HG02884 (cell line): Measurements from ENCODE around the gene USP40.

ENCODE experiments used
- ATAC-seq: cut with Tn5 transposase; IDR thresholded peaks from one replicate; pipeline ENCODE4 v1.9.1; 2021; ENCODE audit warnings: mild to moderate bottlenecking, moderate library complexity; ENCODE audit not compliant: unreplicated experiment

Gene USP40

DNA sequence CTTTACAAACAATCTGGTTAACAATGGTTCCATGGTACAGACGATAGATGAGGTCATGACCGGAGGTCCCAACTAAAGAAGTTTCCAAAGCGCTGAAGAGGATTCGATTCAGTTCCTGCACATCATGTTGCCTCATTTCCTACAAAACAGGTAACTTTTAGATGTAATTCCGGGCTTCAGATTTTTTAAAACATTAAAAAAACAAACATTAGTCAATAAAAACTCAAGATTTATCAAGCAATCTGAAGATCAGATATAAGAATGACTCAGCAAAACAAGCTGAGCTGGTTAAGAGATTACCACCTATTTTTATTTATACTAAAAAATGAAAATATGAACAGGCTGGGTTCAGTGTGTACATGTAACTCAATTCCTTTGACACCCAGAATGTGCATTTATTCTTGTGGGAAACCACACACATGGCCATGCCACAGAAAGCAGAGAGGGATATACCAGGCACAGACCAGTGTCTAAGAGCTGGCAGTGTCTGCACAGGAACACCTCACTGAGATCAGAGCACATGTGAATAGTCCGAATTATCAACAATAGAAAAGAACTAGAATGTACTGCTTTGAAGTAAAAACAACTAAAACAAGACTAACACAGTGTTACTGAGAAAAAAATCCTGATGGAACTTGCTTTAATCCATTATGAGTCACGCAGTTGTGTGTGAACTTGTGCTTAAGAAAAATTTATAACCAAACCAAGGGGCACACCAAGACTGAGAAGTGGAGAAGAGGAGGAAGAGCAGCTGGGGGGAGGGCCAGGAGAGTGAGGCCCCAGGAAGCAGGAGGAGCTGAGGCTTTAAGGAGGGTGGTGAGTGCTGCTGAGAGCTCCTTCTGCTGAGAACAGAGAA is 9.5 kb downstream of the USP40 start:
- no peak for ATAC-seq

DNA sequence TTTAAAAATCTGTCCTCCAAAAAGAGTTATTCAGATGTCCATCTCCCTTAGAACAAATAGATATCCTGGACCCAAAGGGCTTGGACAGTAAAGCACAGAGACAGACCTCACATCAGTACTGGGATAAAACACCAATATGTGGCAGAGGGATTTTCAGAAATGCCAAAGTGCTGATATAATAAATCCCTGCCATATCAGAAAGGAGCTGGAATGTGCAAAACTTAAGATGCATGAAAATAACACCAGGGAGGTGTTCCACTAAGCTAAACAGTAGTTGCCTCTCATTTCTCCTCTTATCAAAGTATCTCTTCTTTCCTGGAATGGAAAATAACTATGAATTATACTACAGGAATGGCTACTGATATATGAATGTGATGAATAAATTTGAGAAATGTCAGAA is 13.2 kb downstream of the USP40 start:
- ATAC-seq: no peak

DNA sequence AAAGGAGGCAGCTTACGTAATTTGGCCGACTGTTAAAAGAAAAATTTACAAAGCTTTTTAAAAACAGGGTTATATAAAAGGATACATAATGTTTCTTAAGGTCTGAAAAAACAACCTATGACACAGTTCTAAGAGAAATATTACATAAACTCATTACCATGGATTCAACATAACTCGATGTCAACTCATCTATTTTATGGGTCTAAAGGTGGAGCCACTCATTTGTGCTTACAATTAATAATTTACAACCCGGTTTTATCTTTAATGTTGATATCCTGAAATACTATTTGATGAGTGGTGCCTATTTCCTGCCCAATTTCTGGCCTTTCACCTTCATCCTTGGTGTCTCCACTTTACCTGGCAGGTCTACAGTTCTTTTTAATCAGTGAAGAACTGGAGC is 15.1 kb downstream of the USP40 start:
- ATAC-seq: no peak

DNA sequence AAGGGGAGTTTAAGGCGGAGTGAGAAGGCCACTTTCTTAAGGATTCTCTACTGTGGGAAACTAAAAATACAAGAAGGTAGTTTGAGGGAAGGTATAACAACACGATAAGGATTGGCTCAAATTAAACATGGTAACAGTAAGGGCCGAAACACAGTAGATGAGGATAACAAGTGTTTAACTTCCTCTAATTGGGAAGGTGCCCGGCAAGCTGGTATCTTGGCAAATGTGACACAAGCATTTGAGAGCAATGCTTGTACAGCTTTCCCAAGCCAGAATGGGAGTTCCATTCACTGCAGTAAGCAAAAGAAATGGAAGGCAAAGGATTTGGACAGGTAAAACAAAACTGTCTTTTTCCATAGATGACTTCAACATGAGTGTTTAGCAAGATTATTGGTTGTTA is 19.8 kb downstream of the USP40 start:
- no peak for ATAC-seq

DNA sequence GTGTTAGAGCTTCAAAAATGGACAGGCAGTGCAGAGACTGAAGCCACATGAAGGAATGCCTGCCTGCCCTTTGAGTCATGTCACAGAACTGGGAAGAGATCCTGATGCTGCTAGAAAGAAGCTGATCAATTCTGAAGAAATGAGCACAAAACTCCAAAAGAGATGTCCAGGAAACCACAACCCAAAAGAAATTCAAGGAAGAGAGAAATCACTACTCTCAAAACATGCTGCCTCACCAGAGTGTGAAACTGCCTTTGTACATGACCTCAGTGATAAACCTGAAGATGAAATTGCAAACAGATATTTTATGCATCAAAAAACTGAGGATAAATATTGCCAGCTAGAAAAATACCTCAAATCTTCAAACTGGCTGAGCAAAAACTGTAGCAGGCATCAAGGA is 20.5 kb downstream of the USP40 start:
- no peak for ATAC-seq

DNA sequence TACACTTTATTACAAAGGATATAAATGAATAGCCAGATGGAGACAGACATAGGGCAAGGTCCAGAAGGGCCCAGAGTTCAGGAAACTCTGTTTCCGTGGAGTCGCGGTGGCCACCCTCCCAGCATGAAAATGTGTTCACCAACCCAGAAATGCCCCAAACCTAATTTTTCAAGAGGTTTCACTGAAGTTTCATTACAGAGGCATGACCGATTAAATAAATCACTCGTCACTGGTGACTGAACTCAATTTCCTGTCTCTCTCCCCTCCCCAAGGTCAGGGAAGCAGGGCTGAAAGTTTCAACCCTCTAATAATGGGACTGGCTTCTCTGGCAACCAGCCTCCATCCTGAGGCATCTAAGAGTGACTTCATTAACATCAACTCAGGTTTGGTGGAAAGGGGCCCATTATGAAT is 22.4 kb downstream of the USP40 start:
- no peak for ATAC-seq

DNA sequence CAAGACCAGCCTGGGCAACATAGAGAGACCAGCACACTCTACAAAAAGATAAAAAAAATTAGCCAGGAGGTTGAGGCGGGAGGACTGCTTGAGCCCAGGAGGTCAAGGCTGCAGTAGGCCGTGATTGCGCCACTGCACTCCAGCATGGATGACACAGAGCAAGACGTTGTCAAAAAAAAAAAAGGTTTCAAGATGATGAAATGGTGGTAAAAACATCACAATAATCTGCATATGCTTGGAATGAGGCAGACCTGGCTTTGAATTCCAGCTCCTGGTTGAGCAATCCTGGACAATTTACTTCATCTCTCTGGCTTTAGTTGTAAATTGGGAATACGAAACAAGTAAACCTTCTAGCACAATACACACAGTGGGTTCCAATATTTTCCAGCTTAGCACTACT is 24.1 kb downstream of the USP40 start:
- no peak for ATAC-seq

DNA sequence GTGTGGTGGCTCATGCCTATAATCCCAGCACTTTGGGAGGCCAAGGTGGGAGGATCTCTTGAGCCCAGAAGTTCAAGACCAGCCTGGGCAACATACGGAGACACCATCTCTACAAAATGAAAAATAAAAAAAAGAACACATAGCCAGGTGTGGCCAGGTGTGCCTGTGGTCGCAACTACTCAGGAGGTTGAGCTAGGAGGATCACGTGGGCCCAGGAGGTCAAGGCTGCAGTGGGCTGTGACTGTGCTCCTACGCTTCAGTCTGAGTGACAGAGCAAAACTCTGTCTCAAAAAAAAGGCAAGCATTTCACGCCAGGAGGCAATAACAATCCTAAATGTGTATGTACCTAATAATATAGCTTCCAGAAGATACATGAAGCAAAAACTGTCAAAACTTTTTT is 27.8 kb downstream of the USP40 start:
- no peak for ATAC-seq

DNA sequence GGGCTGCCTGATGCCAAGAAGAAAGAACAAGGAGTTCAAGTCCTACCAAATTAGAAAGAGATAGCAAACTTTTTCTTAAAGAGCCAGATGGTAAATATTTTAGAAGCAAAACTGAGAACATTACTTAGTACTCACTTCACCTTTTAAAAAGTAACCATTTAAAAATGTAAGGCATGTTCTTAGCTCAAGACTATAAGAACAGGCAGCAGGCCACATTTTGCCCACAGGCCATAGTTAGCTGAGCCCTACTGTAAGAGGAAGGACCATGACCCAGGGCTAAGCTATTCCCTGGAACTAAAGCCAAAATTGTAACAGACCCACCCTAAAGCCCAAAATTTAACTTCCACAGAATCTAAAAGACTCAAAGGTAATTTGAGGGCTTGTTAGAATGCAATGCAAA is 31.3 kb downstream of the USP40 start:
- no peak for ATAC-seq

DNA sequence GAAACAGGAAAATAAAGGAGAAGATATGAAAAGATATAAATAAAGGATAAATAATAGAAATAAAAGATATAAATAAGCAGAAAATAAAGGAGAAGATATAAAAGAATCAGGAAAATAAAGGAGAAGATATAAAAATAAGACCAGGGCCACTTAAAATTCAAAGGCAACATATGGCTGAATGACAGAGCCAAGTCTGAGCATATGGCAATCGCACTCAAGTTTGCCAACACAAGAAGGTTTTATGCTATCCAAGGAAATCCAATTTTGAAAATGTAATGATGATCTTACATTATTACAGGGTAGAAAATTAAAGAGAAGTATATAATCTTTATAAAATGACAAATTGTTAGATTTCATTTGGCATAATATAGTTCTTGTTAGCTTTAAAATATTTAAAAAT is 33.6 kb downstream of the USP40 start:
- no peak for ATAC-seq

DNA sequence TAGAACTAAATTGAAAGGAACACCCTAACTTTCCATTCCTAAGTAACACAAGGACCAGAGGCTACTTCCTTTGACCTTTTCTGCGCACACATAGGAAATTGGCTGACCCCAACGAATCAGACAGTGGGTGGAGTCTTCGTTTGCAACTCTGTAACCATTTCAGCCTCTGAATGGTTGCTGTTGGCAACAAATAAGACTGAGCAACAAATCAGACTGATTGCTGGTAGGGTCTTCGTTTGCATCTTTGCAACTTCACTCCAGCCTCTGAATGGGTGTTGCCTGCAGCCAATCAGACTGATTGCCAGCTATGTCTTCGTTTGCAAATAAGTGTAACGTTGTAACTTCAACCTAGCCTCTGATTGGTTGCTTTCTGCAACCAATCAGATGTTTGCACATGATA is 34.6 kb downstream of the USP40 start:
- ATAC-seq: no peak

DNA sequence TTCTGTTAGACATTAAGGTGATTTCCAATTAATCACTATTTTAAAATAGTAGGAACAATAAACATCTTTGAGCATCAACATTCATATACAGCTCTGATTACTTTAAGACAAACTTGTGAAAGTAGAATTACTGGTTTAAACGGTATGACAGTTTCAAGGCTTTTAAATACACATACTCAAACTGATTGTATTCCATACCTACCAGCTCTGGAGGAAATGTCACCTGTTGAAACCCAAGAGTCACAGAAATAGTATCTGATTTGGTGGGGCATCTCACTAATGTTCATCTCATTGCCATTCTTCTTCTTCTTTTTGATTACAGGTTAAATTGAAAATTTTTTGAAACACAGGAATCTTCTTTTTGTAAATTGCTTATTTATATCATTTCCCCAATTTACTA is 36.2 kb downstream of the USP40 start:
- no peak for ATAC-seq

DNA sequence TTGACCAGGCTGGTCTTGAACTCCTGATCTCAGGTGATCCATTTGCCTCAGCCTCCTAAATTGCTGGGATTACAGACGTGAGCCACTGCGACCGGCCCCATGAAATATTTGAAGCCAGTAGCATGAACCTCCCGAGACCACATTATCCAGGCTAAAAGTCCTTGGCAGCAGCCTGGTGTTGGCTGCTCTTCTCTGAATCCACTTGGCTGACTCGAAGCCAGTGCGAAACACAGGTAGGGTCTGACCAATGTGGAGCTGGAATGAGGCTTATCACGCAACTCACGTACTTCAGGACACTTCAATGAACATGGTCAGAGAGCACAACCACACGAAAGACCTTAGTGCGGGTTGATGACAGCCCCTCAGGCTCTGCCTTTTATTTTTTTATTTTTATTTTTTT is 38.4 kb downstream of the USP40 start:
- no peak for ATAC-seq

DNA sequence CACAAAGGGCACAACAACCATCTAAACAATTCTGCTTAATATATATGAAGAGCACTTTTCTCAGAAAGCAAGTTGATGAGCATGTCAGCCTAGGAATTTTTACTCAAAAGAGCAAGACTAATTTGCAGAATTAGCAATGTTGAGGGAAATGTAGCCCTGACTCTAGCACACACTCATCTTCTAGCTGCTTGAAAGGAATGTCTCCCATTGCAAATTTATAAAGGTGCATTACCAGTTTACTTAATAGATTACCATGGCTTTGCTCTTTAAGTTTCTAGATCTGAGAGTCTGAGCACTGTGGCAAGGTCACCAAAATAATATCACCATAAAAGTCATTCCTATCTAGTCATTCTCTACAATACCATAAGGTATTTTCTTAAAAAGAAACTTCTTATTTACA is 40.8 kb downstream of the USP40 start:
- no peak for ATAC-seq

DNA sequence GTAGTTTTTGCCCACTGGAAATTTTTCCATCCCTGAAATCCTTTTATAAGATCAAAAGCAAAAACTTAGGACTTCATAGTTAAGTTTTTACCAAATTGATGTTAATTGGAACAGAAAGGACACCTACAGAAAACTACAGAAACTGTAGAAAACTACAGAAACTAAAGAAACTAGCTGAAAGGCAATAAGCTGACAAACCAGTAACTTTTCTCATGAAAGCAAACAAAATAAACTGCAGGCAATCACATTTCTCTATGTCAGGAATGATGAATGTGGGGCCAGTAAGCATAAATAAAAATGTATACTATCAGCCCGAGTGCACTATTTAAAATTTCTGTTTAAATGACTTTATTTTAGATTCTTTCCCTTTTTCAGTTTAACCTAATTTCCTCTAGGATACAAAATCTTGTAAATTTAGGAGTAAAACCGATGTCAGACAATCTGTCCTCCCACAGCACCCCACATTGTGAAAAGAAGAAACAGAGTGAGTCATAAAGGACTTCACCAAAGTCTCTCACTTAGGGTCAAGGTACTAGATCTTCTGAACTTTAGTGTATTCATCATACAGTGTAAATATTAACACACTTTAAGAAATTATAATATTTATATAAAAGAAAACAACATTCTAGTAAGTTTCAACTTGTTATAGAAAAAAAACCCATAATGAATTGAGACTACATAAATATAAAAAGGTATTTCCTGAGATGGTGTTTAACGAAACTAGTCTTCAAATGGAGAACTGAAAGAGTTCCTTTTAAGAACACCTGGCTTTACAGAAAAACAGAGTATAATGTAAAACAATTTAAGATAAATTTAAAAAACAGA is 46.6 kb downstream of the USP40 start:
- ATAC-seq: peak; percentile 85

DNA sequence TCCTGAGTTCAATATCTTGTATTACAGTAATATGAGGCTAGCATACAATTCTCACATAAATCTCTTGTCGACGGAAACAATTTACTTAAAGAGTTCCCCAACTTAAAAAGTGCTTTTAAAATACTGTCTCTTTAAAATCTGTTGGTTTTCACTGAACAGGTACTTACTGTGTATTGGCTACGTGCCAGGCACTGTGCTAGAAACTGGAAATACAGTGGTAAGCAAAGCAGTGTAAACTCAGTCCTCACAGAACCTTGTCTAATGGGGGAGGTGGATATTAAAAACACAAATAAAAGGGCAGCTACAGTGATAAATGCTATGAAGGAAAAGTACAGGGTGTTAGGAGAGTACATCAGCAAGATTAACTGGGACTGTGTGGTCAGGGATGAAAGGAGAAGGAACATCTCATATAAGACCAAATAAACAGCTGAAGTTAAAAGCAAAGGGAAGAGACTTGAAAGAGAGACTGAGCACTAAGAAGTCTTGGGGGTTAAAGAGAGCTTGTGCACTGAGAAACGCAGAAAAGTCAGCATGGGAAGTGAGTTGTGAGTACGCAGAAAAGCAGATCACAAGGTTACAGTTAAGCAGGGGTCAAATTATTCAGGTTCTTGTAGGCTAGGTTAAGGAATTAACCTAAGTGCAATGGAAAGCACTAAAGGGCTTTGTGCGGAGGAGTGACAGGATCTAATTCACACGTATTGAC is 52.5 kb downstream of the USP40 start:
- ATAC-seq: no peak

DNA sequence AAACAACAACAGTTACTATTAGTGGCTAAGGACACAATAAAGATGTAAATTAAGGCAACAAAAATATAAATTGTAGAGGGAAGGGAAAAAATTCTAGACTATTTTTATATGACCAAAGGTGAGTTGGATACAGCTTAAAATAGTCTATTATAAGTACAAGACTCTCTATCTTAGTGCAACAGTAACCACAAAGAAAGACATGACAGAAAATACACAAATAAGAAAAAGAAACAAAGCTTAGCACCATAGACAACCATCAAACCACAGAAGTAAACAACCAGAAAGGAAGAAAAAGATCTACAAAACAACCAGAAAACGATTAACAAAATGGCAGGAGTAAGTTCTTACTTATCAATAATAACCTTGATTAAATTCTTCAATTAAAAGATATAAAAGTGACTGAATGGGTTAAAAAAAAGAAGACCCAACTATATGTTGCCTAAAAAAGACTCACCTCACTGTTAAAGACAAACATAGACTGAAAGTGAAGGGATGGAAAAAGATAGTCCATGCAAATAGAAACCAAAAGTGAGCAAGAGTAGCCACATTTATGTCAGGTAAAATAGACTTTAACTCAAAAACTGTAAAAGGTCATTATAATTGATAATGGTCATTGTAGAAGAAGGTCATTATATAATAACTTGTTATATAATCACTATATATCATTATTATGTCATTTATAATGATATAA is 62.5 kb downstream of the USP40 start:
- ATAC-seq: no peak

DNA sequence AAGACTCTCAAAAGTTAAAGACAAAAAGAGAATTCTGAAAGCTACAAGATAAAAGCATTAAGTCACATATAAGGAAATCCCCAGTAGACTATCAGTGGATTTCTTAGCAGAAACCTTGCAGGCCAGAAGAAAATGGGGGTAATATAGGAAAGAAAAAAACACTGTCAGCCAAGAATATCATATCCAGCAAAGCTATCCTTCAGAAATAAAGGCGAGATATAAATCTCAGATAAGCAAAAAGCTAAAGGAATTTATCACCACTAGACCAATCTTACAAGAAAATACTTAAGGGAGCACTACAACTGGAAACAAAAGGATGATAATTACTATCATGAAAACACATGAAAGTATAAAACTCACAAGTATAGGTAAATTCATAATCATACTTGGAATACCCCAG is 63.1 kb downstream of the USP40 start:
- ATAC-seq: no peak

DNA sequence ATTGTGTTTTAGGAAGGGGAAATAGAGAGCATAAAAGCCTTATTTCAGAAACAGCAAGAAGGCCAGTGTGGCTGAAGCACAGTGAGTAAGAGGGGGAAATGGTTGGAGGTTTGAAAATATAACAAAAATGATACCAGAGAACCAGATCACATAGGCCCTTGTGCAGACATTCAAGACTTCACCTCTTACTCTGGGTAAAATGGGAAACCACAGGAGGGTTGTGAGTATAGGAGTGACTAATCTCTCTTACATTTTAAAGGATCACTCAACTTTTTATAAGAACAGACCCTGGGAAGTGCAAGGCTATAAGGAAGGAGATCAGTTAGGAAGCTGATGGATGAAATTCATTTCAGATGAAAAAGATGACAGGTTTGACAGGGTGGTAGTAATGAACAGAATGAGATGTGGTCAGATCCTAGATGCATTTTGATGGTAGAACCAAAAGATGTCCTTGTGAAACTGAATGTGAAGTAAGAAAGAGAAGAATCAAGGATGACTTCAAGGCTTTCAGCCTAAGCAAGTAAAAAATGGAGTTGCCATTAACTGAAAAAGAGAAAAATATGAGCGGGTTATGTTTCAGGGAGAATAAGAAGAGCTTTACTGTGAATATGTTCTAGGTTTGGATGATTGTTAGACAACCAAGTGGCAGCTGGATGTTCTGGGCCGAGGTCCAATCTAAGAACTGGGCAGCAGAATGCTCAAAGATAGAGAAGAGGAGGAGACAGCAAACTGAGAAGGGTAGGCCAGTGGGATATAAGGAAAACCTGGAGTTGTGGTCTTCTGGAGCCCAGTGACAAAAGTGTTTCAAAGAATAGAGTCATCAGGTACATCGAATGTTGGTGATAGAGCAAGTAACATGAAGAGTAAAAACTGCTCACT is 65.1 kb downstream of the USP40 start:
- no peak for ATAC-seq

DNA sequence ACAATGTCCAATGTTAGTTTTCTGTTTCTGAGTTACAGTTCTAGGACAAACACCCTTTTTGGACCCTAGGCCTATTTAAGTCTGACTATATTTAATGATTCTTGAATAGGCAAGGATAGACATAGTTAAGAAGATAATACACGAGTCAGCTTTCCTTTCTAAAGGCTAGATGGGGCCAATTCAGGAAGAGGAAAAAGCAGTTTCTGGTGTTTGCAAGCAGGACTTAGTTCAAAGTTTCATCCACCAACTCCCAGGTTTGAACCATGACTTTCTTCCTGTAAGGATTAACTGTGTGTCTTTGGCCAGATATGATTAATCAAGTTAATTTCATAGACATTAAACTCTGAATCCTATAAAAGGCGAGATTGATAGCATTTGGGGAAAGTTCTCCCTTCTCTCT is 66.7 kb downstream of the USP40 start:
- no peak for ATAC-seq
